COLO668 (cell line): Measurements from ENCODE around the gene SGSM1.

ENCODE experiments used
- DNase-seq: peaks from one replicate; lab custom pipeline; 2025; ENCODE audit not compliant: unreplicated experiment; lab: John Stamatoyannopoulos, UW

The SGSM1 gene

GRCh38 chr22:24948356-24949202 lies 142.6 kb downstream of the SGSM1 start:
- DNase-seq = peak; percentile 12

GRCh38 chr22:24950272-24950902 lies 144.4 kb downstream of the SGSM1 start:
- no peak for DNase-seq

GRCh38 chr22:24951942-24952836 lies 146.2 kb downstream of the SGSM1 start, which contains the start of gene KIAA1671:
KIAA1671 (plus strand) TSS chr22:24952716; CDS start chr22:25028000, 75,284 bp downstream.
- DNase-seq = peak; percentile 95

GRCh38 chr22:24952837-24953383 lies 146.9 kb downstream of the SGSM1 start:
- DNase-seq = peak; percentile 76

- DNase-seq = peak; percentile 57
These were observed 147.5 kb downstream of the SGSM1 start for GRCh38 chr22:24953384-24954113.

GRCh38 chr22:24954114-24954463 lies 148.1 kb downstream of the SGSM1 start:
- DNase-seq = peak; percentile 17

GRCh38 chr22:24954856-24955255 lies 148.8 kb downstream of the SGSM1 start:
- no peak for DNase-seq

- DNase-seq = no peak
These were observed 151.0 kb downstream of the SGSM1 start for GRCh38 chr22:24957043-24957442.

- no peak for DNase-seq
These were observed 155.3 kb downstream of the SGSM1 start for GRCh38 chr22:24961217-24961844.

GRCh38 chr22:24962094-24962493 lies 156.1 kb downstream of the SGSM1 start:
- no peak for DNase-seq

- no peak for DNase-seq
These were observed 156.8 kb downstream of the SGSM1 start for GRCh38 chr22:24962835-24963234.

- no peak for DNase-seq
These were observed 158.4 kb downstream of the SGSM1 start for GRCh38 chr22:24964441-24964840.

GRCh38 chr22:24965822-24966626 lies 160.0 kb downstream of the SGSM1 start:
- peak; percentile 41 for DNase-seq

GRCh38 chr22:24968066-24968561 lies 162.1 kb downstream of the SGSM1 start:
- no peak for DNase-seq

GRCh38 chr22:24969560-24970301 lies 163.7 kb downstream of the SGSM1 start:
- DNase-seq = no peak

- DNase-seq = no peak
These were observed 166.4 kb downstream of the SGSM1 start for GRCh38 chr22:24972369-24972768.

- no peak for DNase-seq
These were observed 167.9 kb downstream of the SGSM1 start for GRCh38 chr22:24973872-24974271.

- no peak for DNase-seq
These were observed 169.2 kb downstream of the SGSM1 start for GRCh38 chr22:24975125-24975640.
